ENCODE data around the gene PI4KA. TPM values are rescaled to one million over a fixed set of nuclear protein-coding genes. Genes with fewer than 3 reads are reported as not detected.

The PI4KA gene
- polyA plus RNA-seq, 1 of the 3 experiments (the other 2 are of a cell fraction) = 30.0 TPM

- Histone ChIP-seq H3K4me1 (ENCODE audit: control insufficient read depth in 1 of 2, insufficient read depth in 2 of 2, low read depth in 1 of 2, low read length in 1 of 2) (no peaks in the 10 kb centered on the region), H3K4me3 (ENCODE audit: low read depth in 2 of 2, low read length in 1 of 2) (no peak overlapping the region), H4K20me1 (ENCODE audit: insufficient read depth) (no peaks in the 10 kb centered on the region), H3F3A (replicated peaks; ENCODE audit: insufficient read depth) (no peaks in the 10 kb centered on the region), H3K27ac (ENCODE audit: low read depth in 2 of 2, low read length in 1 of 2) (no peak overlapping the region), H3K79me2 (ENCODE audit: insufficient read depth) (no peaks in the 10 kb centered on the region), H3K27me3 (ENCODE audit: insufficient read depth) (no peaks in the 10 kb centered on the region), H3K9ac (no peak overlapping the region), H3K4me2 (no peak overlapping the region), H2AFZ (ENCODE audit: low read depth) (no peak overlapping the region), H3K9me3 (no peaks in the 10 kb centered on the region), H3K36me3 (replicated peaks in 1 of 2; ENCODE audit: control insufficient read depth in 1 of 2, insufficient read depth in 2 of 2, low read length in 1 of 2) (no peaks in the 10 kb centered on the region), H3K9me2 (no peaks in the 10 kb centered on the region)
- 91% methylated on average over 17 of the region's 17 CpGs for WGBS (ENCODE audit: low lambda C conversion rate)
- ChIA-PET CTCF (no interaction called here), POLR2A (no interaction called here)
- DNase-seq = no peak
- TF ChIP-seq REST (IDR thresholded peaks at IDR 0.05; ENCODE audit: low read depth, low read length) (no peak), FOXM1 (IDR thresholded peaks at IDR 0.05; ENCODE audit: low read depth) (no peak), TEAD4 (IDR thresholded peaks at IDR 0.05; ENCODE audit: borderline replicate concordance, insufficient read depth) (no peak), RXRA (IDR thresholded peaks at IDR 0.05; ENCODE audit: borderline replicate concordance, low read depth) (no peak), GABPA (IDR thresholded peaks at IDR 0.05; ENCODE audit: low read depth) (no peak), YY1 (IDR thresholded peaks at IDR 0.05; ENCODE audit: low read depth) (no peak), FOSL2 (IDR thresholded peaks at IDR 0.05; ENCODE audit: borderline replicate concordance, low read depth) (no peak), GATA2 (CRISPR knock-in tag; IDR thresholded peaks at IDR 0.05) (no peak), MXI1 (IDR thresholded peaks at IDR 0.05; ENCODE audit: low read depth, low read length) (no peak), RAD21 (IDR thresholded peaks at IDR 0.05; ENCODE audit: low read length) (no peak), USF1 (IDR thresholded peaks at IDR 0.05; ENCODE audit: borderline replicate concordance, low read depth) (no peak), JUND (IDR thresholded peaks at IDR 0.05) (no peak), IRF3 (IDR thresholded peaks at IDR 0.05; ENCODE audit: low read depth, low read length) (no peak), CHD2 (IDR thresholded peaks at IDR 0.05; ENCODE audit: low read length, partially characterized antibody) (no peak), PBX3 (IDR thresholded peaks at IDR 0.05) (no peak), RCOR1 (IDR thresholded peaks at IDR 0.05; ENCODE audit: low read length) (no peak), ZBTB33 (IDR thresholded peaks at IDR 0.05; ENCODE audit: borderline replicate concordance, low read depth) (no peak)
Measured at GRCh38 chr22:20776624-20777405, 81.8 kb downstream of the PI4KA start.

Data from SK-N-SH (cell line).